ENCODE results near the gene IL1F10. TPM values are rescaled to one million over a fixed set of nuclear protein-coding genes. Genes with fewer than 3 reads are reported as not detected.

IL1F10 gene
- total and polyA plus RNA-seq, 4 donors: not detected

- peaks cover 0 to 3% (median 0%) of the 10 kb centered on the region in 4 donors for H3K4me1 ChIP-seq (ENCODE audit: control insufficient read depth in 4 of 4, insufficient read depth in 4 of 4, low read length in 3 of 4)
- no peaks in the 10 kb centered on the region for H3K36me3 ChIP-seq (ENCODE audit: control insufficient read depth in 4 of 4, insufficient read depth in 3 of 4, low read depth in 1 of 4, low read length in 3 of 4)
- TF ChIP-seq EGR1 (IDR thresholded peaks at IDR 0.05; ENCODE audit: low read depth in 2 of 2): no peak
- no peak for TF ChIP-seq TAF1 (conservative IDR thresholded peaks at IDR 0.05)
- no peak for TF ChIP-seq FOXA1 (IDR thresholded peaks at IDR 0.05)
- TF ChIP-seq JUND (IDR thresholded peaks at IDR 0.05): no peak
- TF ChIP-seq, protein P1, sequence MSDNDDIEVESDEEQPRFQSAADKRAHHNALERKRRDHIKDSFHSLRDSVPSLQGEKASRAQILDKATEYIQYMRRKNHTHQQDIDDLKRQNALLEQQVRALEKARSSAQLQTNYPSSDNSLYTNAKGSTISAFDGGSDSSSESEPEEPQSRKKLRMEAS (IDR thresholded peaks at IDR 0.05): no peak
- TF ChIP-seq, protein P2, sequence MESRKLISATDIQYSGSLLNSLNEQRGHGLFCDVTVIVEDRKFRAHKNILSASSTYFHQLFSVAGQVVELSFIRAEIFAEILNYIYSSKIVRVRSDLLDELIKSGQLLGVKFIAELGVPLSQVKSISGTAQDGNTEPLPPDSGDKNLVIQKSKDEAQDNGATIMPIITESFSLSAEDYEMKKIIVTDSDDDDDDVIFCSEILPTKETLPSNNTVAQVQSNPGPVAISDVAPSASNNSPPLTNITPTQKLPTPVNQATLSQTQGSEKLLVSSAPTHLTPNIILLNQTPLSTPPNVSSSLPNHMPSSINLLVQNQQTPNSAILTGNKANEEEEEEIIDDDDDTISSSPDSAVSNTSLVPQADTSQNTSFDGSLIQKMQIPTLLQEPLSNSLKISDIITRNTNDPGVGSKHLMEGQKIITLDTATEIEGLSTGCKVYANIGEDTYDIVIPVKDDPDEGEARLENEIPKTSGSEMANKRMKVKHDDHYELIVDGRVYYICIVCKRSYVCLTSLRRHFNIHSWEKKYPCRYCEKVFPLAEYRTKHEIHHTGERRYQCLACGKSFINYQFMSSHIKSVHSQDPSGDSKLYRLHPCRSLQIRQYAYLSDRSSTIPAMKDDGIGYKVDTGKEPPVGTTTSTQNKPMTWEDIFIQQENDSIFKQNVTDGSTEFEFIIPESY (IDR thresholded peaks at IDR 0.05): no peak
- TF ChIP-seq NR2F2 (IDR thresholded peaks at IDR 0.05): no peak
- WGBS: 74% methylated on average over 4 of the region's 4 CpGs
- no peak for DNase-seq (ENCODE audit: low spot score)
- H3K27me3 ChIP-seq (ENCODE audit: control insufficient read depth in 4 of 4, insufficient read depth in 4 of 4, low read length in 3 of 4): no peaks in the 10 kb centered on the region
- no peak overlapping the region for H3K9ac ChIP-seq (ENCODE audit: low read depth in 1 of 2, low read length in 2 of 2)
- H3K9me3 ChIP-seq (ENCODE audit: control insufficient read depth in 4 of 4, low read length in 3 of 4): no peaks in the 10 kb centered on the region
- no peak overlapping the region for H3K27ac ChIP-seq (ENCODE audit: low read depth in 1 of 2, low read length in 2 of 2)
- H3K4me3 ChIP-seq (ENCODE audit: low read depth in 1 of 3, low read length in 3 of 3): no peak overlapping the region
These were observed 30.3 kb downstream of the IL1F10 start for GRCh38 chr2:113098041-113098440.

DNA sequence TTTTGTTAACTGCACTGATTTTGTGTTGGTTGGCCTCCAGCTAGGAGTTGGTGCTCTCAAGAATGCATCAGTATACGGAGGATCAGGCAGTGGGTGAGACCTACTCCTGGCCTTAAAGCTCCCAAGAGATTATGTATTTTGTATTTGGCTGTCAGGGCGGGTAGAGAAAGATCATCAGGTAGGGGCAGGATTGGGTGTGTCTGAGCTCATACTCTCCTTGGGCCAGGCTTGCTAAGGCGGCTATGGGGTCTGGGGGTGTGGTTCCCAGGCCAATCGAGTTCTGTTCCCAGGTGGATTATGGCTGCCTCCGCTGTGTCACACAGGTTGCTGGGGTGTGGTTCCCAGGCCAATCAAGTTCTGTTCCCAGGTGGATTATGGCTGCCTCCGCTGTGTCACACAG, 30.8 kb downstream of the IL1F10 start:
- peaks cover 0 to 3% (median 0%) of the 10 kb centered on the region in 4 donors for H3K4me1 ChIP-seq (ENCODE audit: control insufficient read depth in 4 of 4, insufficient read depth in 4 of 4, low read length in 3 of 4)
- H3K4me3 ChIP-seq (ENCODE audit: low read depth in 1 of 3, low read length in 3 of 3): no peak overlapping the region
- no peaks in the 10 kb centered on the region for H3K27me3 ChIP-seq (ENCODE audit: control insufficient read depth in 4 of 4, insufficient read depth in 4 of 4, low read length in 3 of 4)
- H3K9ac ChIP-seq (ENCODE audit: low read depth in 1 of 2, low read length in 2 of 2): no peak overlapping the region
- TF ChIP-seq RXRA (IDR thresholded peaks at IDR 0.05) (no peak), SP1 (IDR thresholded peaks at IDR 0.05) (no peak), EGR1 (IDR thresholded peaks at IDR 0.05; ENCODE audit: low read depth in 2 of 2) (no peak), FOXA2 (IDR thresholded peaks at IDR 0.05) (no peak), HNF4G (IDR thresholded peaks at IDR 0.05) (no peak), YY1 (IDR thresholded peaks at IDR 0.05) (no peak), REST (IDR thresholded peaks at IDR 0.05) (no peak), HNF4A (conservative IDR thresholded peaks at IDR 0.05) (no peak), TAF1 (conservative IDR thresholded peaks at IDR 0.05) (no peak), FOXA1 (IDR thresholded peaks at IDR 0.05) (no peak)
- TF ChIP-seq, protein P3, sequence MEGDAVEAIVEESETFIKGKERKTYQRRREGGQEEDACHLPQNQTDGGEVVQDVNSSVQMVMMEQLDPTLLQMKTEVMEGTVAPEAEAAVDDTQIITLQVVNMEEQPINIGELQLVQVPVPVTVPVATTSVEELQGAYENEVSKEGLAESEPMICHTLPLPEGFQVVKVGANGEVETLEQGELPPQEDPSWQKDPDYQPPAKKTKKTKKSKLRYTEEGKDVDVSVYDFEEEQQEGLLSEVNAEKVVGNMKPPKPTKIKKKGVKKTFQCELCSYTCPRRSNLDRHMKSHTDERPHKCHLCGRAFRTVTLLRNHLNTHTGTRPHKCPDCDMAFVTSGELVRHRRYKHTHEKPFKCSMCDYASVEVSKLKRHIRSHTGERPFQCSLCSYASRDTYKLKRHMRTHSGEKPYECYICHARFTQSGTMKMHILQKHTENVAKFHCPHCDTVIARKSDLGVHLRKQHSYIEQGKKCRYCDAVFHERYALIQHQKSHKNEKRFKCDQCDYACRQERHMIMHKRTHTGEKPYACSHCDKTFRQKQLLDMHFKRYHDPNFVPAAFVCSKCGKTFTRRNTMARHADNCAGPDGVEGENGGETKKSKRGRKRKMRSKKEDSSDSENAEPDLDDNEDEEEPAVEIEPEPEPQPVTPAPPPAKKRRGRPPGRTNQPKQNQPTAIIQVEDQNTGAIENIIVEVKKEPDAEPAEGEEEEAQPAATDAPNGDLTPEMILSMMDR (IDR thresholded peaks at IDR 0.05; ENCODE audit: low read depth, low read length, missing input control): no peak
- DNase-seq (ENCODE audit: low spot score): no peak
- no peaks in the 10 kb centered on the region for H3K9me3 ChIP-seq (ENCODE audit: control insufficient read depth in 4 of 4, low read length in 3 of 4)
- no peaks in the 10 kb centered on the region for H3K36me3 ChIP-seq (ENCODE audit: control insufficient read depth in 4 of 4, insufficient read depth in 3 of 4, low read depth in 1 of 4, low read length in 3 of 4)
- WGBS: 94% methylated on average over 6 of the region's 6 CpGs
- H3K27ac ChIP-seq (ENCODE audit: low read depth in 1 of 2, low read length in 2 of 2): no peak overlapping the region

Data from liver (tissue), 9 donors.